Parathyroid adenoma (tissue), 2 donors: ENCODE measurements around the gene GALK1.

ENCODE experiments used
- H2AFZ ChIP-seq: fragments of 300-600 bp; sonication (generic); one replicate; pipeline ENCODE4 v1.7.0; 2017; ENCODE audit warnings: antibody characterized with exemption, mild to moderate bottlenecking
- H3K27ac ChIP-seq: fragments of 300-600 bp; sonication (generic); one replicate; pipeline ENCODE4 v1.7.0; 2017
- H3K27me3 ChIP-seq: fragments of 300-600 bp; sonication (generic); one replicate; pipeline ENCODE4 v1.7.0; 2017; ENCODE audit warnings: low read length; ENCODE audit not compliant: control insufficient read depth, insufficient read depth
- H3K36me3 ChIP-seq: fragments of 300-600 bp; sonication (generic); one replicate; pipeline ENCODE4 v1.7.0; 2017; ENCODE audit warnings: low read length; ENCODE audit not compliant: control insufficient read depth, insufficient read depth
- H3K4me1 ChIP-seq: fragments of 300-600 bp; sonication (generic); one replicate; pipeline ENCODE4 v1.7.0; 2017; ENCODE audit warnings: control low read depth
- H3K4me2 ChIP-seq: fragments of 300-600 bp; sonication (generic); one replicate; pipeline ENCODE4 v1.7.0; 2017; ENCODE audit warnings: low read length
- H3K4me3 ChIP-seq: fragments of 300-600 bp; sonication (generic); one replicate; pipeline ENCODE4 v1.7.0; 2017; ENCODE audit warnings: low read depth, low read length
- H3K79me2 ChIP-seq: fragments of 300-600 bp; sonication (generic); one replicate; pipeline ENCODE4 v1.7.0; 2017; ENCODE audit warnings: control low read depth
- H3K9ac ChIP-seq: fragments of 300-600 bp; sonication (generic); one replicate; pipeline ENCODE4 v1.7.0; 2017; ENCODE audit warnings: mild to moderate bottlenecking
- H3K9me3 ChIP-seq: fragments of 300-600 bp; sonication (generic); one replicate; pipeline ENCODE4 v1.7.0; 2017; ENCODE audit warnings: low read length; ENCODE audit not compliant: control insufficient read depth
- TF ChIP-seq, protein P1 (sequence below): fragments of 300-600 bp; sonication (generic); IDR thresholded peaks from one replicate; pipeline ENCODE4 v1.7.0; 2017; ENCODE audit warnings: antibody characterized with exemption, mild to moderate bottlenecking
- donor health status: primary hyperparathyroidism.

The GALK1 gene

GRCh38 chr17:75742337-75742736 lies 22.7 kb downstream of the GALK1 start:
- Histone ChIP-seq H3K9ac (no peak overlapping the region), H3K36me3 (no peaks in the 10 kb centered on the region)

GRCh38 chr17:75740631-75741077 lies 24.3 kb downstream of the GALK1 start:
- H3K9me3 ChIP-seq: no peaks in the 10 kb centered on the region
- TF ChIP-seq, protein P1, sequence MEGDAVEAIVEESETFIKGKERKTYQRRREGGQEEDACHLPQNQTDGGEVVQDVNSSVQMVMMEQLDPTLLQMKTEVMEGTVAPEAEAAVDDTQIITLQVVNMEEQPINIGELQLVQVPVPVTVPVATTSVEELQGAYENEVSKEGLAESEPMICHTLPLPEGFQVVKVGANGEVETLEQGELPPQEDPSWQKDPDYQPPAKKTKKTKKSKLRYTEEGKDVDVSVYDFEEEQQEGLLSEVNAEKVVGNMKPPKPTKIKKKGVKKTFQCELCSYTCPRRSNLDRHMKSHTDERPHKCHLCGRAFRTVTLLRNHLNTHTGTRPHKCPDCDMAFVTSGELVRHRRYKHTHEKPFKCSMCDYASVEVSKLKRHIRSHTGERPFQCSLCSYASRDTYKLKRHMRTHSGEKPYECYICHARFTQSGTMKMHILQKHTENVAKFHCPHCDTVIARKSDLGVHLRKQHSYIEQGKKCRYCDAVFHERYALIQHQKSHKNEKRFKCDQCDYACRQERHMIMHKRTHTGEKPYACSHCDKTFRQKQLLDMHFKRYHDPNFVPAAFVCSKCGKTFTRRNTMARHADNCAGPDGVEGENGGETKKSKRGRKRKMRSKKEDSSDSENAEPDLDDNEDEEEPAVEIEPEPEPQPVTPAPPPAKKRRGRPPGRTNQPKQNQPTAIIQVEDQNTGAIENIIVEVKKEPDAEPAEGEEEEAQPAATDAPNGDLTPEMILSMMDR: no peak
- H3K79me2 ChIP-seq: no peaks in the 10 kb centered on the region
- no peak overlapping the region for H3K27ac ChIP-seq
- H3K27me3 ChIP-seq: no peaks in the 10 kb centered on the region
- H3K9ac ChIP-seq: no peak overlapping the region
- no peak overlapping the region for H2AFZ ChIP-seq
- H3K4me3 ChIP-seq: no peak overlapping the region
- H3K4me1 ChIP-seq: no peaks in the 10 kb centered on the region
- H3K4me2 ChIP-seq: no peak overlapping the region
- no peaks in the 10 kb centered on the region for H3K36me3 ChIP-seq

More at GRCh38 chr17:75742337-75742736, 22.7 kb downstream of the GALK1 start:
- TF ChIP-seq, protein P1: no peak
- H3K79me2 ChIP-seq: no peaks in the 10 kb centered on the region
- no peaks in the 10 kb centered on the region for H3K9me3 ChIP-seq
- H2AFZ ChIP-seq: no peak overlapping the region
- H3K4me3 ChIP-seq: no peak overlapping the region
- H3K27ac ChIP-seq: no peak overlapping the region
- no peaks in the 10 kb centered on the region for H3K4me1 ChIP-seq
- H3K27me3 ChIP-seq: no peaks in the 10 kb centered on the region
- H3K4me2 ChIP-seq: no peak overlapping the region

DNA sequence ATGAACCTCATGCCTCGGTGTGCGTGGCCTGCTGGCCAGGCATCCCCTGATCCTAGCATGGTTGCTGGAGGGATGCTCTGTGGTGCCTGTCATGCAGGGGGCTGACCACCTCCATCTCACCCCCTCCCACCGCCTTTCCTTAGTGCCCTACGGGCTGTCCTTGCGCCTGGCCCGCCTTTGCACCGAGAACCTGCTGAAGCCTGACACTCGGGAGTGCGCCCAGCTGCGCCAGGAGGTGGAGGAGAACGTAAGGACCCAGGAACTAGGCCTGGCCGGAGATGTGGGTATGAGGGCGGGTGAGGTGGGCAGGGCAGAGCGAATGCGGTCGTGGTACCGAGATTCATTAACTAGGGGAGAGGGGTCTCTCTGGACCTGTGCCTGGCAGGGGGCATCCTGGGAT lies 24.8 kb downstream of the GALK1 start:
- H3K27ac ChIP-seq: no peak overlapping the region
- no peak overlapping the region for H3K4me3 ChIP-seq
- no peak overlapping the region for H2AFZ ChIP-seq
- H3K36me3 ChIP-seq: no peaks in the 10 kb centered on the region
- TF ChIP-seq, protein P1: no peak
- H3K4me1 ChIP-seq: no peaks in the 10 kb centered on the region
- H3K9me3 ChIP-seq: no peaks in the 10 kb centered on the region
- no peak overlapping the region for H3K4me2 ChIP-seq
- no peak overlapping the region for H3K9ac ChIP-seq
- no peaks in the 10 kb centered on the region for H3K27me3 ChIP-seq
- H3K79me2 ChIP-seq: no peaks in the 10 kb centered on the region

DNA sequence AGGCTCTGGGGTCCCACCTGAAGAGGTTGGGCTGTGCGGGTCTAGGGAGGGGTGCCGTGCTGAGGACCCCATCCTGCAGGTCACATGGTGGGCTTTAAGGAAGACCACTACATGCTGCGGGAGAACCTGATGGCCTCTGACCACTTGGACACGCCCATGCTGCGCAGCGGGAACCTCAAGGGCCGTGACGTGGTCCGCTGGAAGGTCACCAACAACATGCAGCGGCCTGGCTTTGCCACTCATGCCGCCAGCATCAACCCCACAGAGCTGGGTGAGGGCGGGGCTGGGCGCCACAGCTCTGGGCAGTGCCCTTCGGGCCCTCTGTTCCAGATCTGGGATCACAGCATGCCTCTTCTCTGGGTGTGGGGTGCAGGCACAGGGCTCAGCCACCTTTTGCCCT lies 25.2 kb downstream of the GALK1 start:
- H3K27me3 ChIP-seq: no peaks in the 10 kb centered on the region
- no peaks in the 10 kb centered on the region for H3K9me3 ChIP-seq
- no peak overlapping the region for H3K4me2 ChIP-seq
- no peaks in the 10 kb centered on the region for H3K4me1 ChIP-seq
- H3K9ac ChIP-seq: no peak overlapping the region
- TF ChIP-seq, protein P1: no peak
- H3K27ac ChIP-seq: no peak overlapping the region
- no peaks in the 10 kb centered on the region for H3K36me3 ChIP-seq
- H2AFZ ChIP-seq: no peak overlapping the region
- H3K4me3 ChIP-seq: no peak overlapping the region
- no peaks in the 10 kb centered on the region for H3K79me2 ChIP-seq

GRCh38 chr17:75739174-75739573 lies 25.8 kb downstream of the GALK1 start:
- Histone ChIP-seq H3K27ac (no peak overlapping the region), H3K36me3 (no peaks in the 10 kb centered on the region), H2AFZ (no peak overlapping the region), H3K9ac (no peak overlapping the region), H3K79me2 (no peaks in the 10 kb centered on the region), H3K4me3 (no peak overlapping the region), H3K4me1 (no peaks in the 10 kb centered on the region), H3K27me3 (no peaks in the 10 kb centered on the region), H3K9me3 (no peaks in the 10 kb centered on the region), H3K4me2 (no peak overlapping the region)
- TF ChIP-seq, protein P1: no peak
